ENCODE results near the gene ZCCHC13.

- TF ChIP-seq EZH2 (IDR thresholded peaks at IDR 0.05; ENCODE audit: insufficient read depth, poor library complexity, severe bottlenecking) = no peak
- TF ChIP-seq EZH2phosphoT487 (IDR thresholded peaks at IDR 0.05; ENCODE audit: insufficient read depth, low read depth) = no peak
Measured at GRCh38 chrX:74272230-74272629, 31.8 kb upstream of the ZCCHC13 start.

Data from GM23248 (cell line).